8988T (cell line): Measurements from ENCODE around the gene ATP5F1C.
"Not testable (repeated sequence)": the region's sequence is repeated elsewhere in the genome, so short reads cannot be mapped to it uniquely, and the experiment has no call there.

Source experiments
- DNase-seq: peaks from one replicate; pipeline ENCODE4 v3.0.0; 2011

Gene ATP5F1C

GRCh38 chr10:7794251-7795026 lies 6.5 kb downstream of the ATP5F1C start:
- DNase-seq, result no peak

GRCh38 chr10:7795605-7796004 lies 7.6 kb downstream of the ATP5F1C start:
- no peak for DNase-seq

GRCh38 chr10:7797582-7797981 lies 9.6 kb downstream of the ATP5F1C start:
- peak; percentile 46 for DNase-seq

DNA sequence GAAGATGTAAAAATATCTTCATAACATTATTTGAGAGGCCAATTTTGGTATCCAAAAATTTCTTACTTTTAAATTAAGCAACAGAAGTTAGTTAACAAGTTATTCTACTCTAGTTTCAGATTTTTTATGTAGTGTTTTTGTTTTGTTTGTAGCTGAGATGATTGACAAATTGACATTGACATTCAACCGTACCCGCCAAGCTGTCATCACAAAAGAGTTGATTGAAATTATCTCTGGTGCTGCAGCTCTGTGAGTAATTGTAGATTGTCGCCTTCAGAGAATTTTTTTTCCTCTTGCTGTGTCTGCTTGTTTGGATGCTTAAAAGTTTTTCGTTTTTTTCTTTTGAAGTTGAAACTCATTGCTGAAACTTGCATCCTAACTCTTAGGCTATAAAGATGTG lies 14.6 kb downstream of the ATP5F1C start:
- DNase-seq, result no peak

- no peak for DNase-seq
Measured at GRCh38 chr10:7804216-7804615, 16.2 kb downstream of the ATP5F1C start.

GRCh38 chr10:7804741-7805140 lies 16.8 kb downstream of the ATP5F1C start:
- DNase-seq, result no peak

DNA sequence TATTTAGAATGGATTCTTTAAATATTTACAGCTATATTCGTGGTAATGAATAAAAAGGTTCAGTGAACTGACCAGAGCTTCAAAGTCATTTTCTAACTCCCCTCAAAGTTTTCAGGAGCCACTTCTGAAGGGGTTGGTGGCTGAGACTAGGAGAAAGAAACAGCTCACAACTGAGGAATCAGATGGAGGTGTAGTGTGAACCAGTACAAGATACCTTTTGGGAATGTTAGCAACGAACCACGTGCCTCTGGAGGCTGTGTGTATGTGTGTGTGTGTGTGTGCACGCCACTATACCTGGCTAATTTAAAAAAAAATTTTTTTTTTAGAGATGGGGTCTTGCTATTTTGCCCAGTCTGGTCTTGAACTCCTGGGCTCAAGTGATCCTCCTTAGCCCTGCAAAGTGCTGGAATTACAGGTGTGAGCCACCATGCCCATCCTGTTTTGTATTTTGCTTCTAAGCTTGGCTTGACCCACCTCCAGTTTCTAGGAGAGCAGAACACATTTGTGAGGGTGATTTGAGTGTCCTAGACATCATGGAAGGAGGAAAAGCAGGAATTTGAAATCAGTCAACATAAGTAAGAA lies 20.8 kb downstream of the ATP5F1C start:
- DNase-seq, result no peak

- no peak for DNase-seq
Measured at GRCh38 chr10:7810443-7810842, 22.5 kb downstream of the ATP5F1C start.

GRCh38 chr10:7811000-7811399 lies 23.0 kb downstream of the ATP5F1C start:
- no peak for DNase-seq

- not testable (repeated sequence) for DNase-seq
Measured at GRCh38 chr10:7811743-7812142, 23.8 kb downstream of the ATP5F1C start.

DNA sequence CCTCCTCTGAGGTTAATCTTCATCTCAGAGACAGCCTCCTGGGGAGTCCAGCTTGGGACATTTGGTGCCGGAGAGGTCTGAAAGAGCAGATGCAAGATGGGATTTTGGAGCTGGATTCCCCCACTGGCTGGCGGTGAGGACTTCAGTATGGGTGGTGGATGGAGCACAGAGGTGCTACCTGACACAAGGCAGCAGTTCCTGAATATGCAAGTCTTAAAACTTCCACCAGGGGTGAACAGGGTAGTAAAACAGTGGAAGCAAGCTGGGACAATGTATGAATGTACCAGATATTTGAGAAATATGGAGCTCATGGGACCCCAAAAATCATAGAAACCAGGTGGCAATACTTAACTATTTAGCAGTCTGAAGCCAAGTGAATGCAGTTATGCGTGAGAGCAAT lies 25.5 kb downstream of the ATP5F1C start:
- no peak for DNase-seq

DNA sequence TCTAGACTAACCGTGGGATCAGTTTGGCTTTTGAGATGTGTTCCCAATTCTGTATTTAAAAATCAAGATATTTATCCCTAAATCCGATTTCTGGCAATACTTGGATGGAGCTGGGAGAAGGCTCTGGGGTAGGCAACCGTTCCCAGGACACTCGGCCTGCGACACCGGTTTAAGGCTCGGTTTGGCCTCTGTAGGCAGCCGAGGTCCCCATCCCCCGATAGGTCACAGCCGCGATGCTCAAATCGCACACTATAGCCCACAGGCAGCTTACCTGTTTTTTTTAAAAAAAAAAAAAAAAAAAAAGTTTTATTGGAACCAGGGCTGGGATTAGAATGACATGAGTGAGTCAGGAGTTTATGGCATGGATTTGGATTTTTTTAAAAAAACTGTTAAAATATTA lies 29.6 kb downstream of the ATP5F1C start:
- no peak for DNase-seq

DNA sequence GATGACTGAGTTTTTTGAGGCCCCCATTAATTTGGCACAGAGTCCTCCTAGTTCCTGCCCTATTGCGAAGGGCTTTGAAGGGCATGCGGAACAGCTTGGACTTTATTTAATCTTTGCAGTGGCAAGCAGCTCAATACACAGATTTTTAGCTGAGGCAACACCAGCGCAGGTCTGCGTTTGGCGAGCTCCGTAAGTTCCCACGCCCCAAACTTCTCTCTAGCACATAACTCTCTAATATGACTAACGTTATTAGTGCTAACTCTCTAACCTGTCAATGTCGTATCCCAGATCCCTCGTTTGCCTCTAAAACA lies 30.0 kb downstream of the ATP5F1C start:
- no peak for DNase-seq

DNA sequence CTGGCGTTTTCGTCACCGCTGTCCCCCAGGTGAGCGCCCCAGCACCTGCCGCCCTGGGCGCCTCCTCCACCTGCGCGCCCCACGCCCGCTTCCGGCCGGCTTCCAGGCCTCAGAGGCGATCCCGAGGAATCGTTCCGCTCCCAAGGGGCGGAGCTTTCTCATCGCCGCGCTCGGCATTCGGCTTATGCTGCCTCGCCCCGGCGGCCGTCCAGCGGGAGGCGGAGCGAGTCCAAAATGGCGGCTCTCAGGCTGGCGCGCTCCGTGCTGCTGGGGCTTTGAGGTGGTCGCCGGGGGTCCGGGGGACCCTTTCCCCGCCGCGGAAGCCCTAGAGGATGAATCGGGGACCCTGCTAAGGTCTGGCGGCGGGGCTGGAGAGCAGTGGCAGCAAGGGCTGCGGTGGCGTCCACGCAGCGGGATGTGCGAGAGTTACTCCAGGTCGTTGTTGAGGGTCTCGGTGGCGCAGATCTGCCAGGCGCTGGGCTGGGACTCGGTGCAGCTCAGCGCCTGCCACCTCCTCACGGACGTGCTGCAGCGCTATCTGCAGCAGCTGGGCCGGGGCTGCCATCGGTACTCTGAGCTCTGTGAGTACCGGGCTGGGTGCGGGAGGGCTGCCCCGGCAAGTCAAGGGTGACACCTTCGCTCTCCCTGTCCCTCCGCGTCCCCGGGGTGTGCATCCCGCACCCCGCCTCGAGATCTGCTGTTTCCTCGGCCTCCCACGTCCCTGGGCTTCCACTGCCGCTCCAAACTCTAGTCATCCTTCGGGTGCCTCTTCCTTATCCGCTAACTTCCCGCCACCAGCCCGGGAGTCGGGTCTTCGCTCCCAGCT lies 30.5 kb downstream of the ATP5F1C start, which contains the start of gene TAF3:
TAF3 (plus strand) TSS at position 211 of the 826 bp plus-strand sequence; CDS start at position 416, 205 bp downstream.
- DNase-seq, result peak; percentile 59

GRCh38 chr10:7819121-7819460 lies 31.1 kb downstream of the ATP5F1C start:
- peak; percentile 23 for DNase-seq

GRCh38 chr10:7824251-7824650 lies 36.3 kb downstream of the ATP5F1C start:
- no peak for DNase-seq

GRCh38 chr10:7826971-7827370 lies 39.0 kb downstream of the ATP5F1C start:
- DNase-seq, result peak; percentile 26

- DNase-seq, result no peak
Measured at GRCh38 chr10:7829289-7829834, 41.4 kb downstream of the ATP5F1C start.

GRCh38 chr10:7832060-7832459 lies 44.1 kb downstream of the ATP5F1C start:
- no peak for DNase-seq

DNA sequence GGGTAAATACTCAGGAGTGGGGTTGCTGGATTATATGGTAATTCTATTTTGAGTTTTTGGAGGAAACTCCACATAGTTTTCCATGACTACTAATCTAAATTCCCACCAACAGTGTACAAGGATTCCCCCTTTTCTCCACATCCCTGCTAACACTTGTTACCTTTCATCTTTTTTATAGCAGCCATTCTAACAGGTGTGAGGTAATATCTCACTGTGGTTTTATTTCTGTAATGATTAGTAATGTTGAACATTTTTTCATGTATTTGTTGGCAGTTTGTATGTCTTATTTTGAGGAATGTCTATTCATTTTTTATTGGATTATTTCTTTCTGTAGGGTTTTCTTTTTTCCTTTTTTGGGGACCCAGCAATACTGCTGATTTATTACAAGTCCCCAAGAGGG lies 45.2 kb downstream of the ATP5F1C start:
- DNase-seq, result no peak

- DNase-seq, result no peak
Measured at GRCh38 chr10:7834262-7834661, 46.3 kb downstream of the ATP5F1C start.

DNA sequence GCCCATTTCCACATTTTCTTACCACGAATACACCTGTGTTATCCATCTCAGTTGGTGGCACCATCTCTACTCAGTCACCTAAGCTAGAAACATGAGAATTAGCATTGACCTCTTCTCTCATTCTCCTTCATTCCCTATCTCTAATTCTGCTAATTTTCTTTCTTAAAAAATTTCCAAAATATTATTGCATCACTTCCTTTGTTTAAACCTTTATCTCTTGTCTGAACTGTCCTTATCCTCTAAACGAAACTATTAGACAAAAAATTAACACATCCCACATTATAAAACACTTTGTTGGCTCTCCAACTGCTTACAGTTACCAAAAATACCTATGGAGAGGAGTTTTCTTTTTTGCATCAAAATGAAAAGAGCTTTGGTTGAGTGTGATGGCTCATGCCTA lies 48.6 kb downstream of the ATP5F1C start:
- DNase-seq, result no peak

- no peak for DNase-seq
Measured at GRCh38 chr10:7846591-7846990, 58.6 kb downstream of the ATP5F1C start.
